ENCODE results near the gene ULK1. TPM values are rescaled to one million over a fixed set of nuclear protein-coding genes. Genes with fewer than 3 reads are reported as not detected.

ULK1 gene
- total RNA-seq, 2 donors from 2014 or later: 23.2 to 40.6 TPM

DNA sequence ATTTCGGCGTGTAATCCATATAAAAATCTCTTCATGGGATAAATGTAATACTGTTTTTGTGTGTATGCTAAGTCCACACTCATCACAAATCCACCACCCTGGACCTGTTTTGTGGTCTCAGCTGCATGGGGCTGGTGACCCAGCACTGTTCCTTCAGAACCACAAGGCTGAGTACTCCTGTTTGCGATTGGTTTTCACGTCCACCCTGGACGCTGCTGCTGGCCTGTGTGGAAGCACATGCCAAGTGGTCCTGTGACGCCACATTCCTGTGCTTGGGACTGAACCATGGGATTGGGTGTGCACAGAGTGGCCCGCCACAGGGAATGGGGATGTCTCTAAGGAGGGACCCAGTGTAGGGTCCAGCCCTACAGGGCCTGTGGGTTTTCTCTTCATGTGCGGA, 39.0 kb downstream of the ULK1 start:
- no peak for ATAC-seq (ENCODE audit: insufficient number of reproducible peaks, low FRiP score, low read depth)
- H3K9me3 ChIP-seq: no peaks in the 10 kb centered on the region
- TF ChIP-seq, protein P1, sequence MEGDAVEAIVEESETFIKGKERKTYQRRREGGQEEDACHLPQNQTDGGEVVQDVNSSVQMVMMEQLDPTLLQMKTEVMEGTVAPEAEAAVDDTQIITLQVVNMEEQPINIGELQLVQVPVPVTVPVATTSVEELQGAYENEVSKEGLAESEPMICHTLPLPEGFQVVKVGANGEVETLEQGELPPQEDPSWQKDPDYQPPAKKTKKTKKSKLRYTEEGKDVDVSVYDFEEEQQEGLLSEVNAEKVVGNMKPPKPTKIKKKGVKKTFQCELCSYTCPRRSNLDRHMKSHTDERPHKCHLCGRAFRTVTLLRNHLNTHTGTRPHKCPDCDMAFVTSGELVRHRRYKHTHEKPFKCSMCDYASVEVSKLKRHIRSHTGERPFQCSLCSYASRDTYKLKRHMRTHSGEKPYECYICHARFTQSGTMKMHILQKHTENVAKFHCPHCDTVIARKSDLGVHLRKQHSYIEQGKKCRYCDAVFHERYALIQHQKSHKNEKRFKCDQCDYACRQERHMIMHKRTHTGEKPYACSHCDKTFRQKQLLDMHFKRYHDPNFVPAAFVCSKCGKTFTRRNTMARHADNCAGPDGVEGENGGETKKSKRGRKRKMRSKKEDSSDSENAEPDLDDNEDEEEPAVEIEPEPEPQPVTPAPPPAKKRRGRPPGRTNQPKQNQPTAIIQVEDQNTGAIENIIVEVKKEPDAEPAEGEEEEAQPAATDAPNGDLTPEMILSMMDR (IDR thresholded peaks at IDR 0.05): no peak
- DNase-seq (ENCODE audit: low spot score): no peak
- no peak overlapping the region for H3K4me3 ChIP-seq
- peaks cover 2 to 14% of the 10 kb centered on the region in 2 donors for H3K4me1 ChIP-seq (ENCODE audit: control insufficient read depth in 1 of 2, low read depth in 2 of 2)
- H3K36me3 ChIP-seq: peaks cover 26% of the 10 kb centered on the region
- H3K27me3 ChIP-seq (replicated peaks; ENCODE audit: insufficient read depth): no peaks in the 10 kb centered on the region
- no peak overlapping the region for H3K27ac ChIP-seq

DNA sequence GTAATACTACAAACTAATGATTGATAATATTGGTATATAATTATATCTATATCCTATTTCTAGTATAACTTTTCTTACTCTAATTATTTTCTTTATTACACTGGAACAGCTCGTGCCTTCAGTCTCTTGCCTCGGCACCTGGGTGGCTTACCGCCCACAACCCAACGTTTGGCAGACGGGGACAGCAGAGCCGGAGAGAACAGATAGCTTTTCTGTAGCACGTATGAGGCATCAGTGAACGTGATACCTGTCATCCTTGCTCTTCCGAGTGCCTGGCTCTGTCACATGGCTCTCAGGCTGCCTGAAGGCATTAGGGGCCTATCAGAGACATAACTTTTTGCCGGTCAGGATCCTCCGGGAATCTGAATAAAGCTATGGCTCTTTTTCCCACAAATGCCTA, 40.1 kb downstream of the ULK1 start:
- ATAC-seq (ENCODE audit: insufficient number of reproducible peaks, low FRiP score, low read depth) (no peak), DNase-seq (ENCODE audit: low spot score) (no peak)
- H3K4me1 ChIP-seq (ENCODE audit: control insufficient read depth in 1 of 2, low read depth in 2 of 2): peaks cover 2 to 14% of the 10 kb centered on the region in 2 donors
- no peak overlapping the region for H3K27ac ChIP-seq
- H3K4me3 ChIP-seq: no peak overlapping the region
- H3K9me3 ChIP-seq: no peaks in the 10 kb centered on the region
- peaks cover 33% of the 10 kb centered on the region for H3K36me3 ChIP-seq
- H3K27me3 ChIP-seq (replicated peaks; ENCODE audit: insufficient read depth): no peaks in the 10 kb centered on the region
- TF ChIP-seq, protein P1 (IDR thresholded peaks at IDR 0.05): no peak

DNA sequence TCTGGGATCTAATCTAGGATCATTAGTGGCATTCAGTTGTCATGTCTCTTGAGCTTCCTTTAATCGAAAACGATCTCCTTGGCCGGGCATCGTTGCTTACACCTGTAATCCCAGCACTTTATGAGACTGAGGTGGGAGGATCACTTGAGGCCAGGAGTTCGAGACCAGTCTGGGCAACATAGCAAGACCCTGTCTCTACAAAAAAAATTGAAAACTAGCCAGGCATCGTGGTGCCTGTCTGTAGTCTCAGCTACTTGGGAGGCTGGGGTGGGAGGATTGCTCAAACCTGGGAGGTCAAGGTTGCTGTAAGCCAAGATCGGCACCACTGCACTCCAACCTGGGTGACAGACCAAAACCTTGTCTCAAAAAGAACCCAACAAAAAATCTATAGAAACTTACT, 43.7 kb downstream of the ULK1 start:
- Histone ChIP-seq H3K4me1 (ENCODE audit: control insufficient read depth in 1 of 2, low read depth in 2 of 2) (no peaks in the 10 kb centered on the region), H3K27me3 (replicated peaks; ENCODE audit: insufficient read depth) (no peaks in the 10 kb centered on the region), H3K9me3 (no peaks in the 10 kb centered on the region), H3K4me3 (no peak overlapping the region), H3K27ac (no peak overlapping the region), H3K36me3 (peaks cover 22% of the 10 kb centered on the region)
- ATAC-seq (ENCODE audit: insufficient number of reproducible peaks, low FRiP score, low read depth): no peak
- DNase-seq (ENCODE audit: low spot score): no peak
- TF ChIP-seq, protein P1 (IDR thresholded peaks at IDR 0.05): no peak

DNA sequence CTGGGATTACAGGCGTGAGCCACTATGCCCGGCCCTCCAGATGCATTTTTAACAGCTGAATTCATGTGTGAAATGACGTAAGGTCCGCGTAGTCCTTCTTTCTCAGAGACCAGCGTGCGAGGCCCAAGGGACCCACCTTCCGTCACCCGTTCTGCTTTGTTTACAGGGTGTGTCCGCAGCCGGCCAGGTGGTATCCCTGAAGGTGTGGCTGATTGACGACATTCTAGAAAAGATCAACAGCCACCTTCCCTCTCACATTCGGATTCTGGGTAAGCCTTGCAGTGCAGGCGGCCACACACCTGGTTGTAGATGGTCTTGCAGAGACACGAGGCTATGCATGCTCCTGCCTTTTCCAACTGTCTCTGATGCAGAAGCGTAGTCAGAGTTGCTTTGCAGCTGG, 44.6 kb downstream of the ULK1 start:
- no peak for DNase-seq (ENCODE audit: low spot score)
- Histone ChIP-seq H3K27me3 (replicated peaks; ENCODE audit: insufficient read depth) (no peaks in the 10 kb centered on the region), H3K27ac (no peak overlapping the region), H3K36me3 (peaks cover 21% of the 10 kb centered on the region), H3K4me1 (ENCODE audit: control insufficient read depth in 1 of 2, low read depth in 2 of 2) (no peaks in the 10 kb centered on the region), H3K9me3 (no peaks in the 10 kb centered on the region), H3K4me3 (no peak overlapping the region)
- no peak for ATAC-seq (ENCODE audit: insufficient number of reproducible peaks, low FRiP score, low read depth)
- TF ChIP-seq, protein P1 (IDR thresholded peaks at IDR 0.05): no peak

DNA sequence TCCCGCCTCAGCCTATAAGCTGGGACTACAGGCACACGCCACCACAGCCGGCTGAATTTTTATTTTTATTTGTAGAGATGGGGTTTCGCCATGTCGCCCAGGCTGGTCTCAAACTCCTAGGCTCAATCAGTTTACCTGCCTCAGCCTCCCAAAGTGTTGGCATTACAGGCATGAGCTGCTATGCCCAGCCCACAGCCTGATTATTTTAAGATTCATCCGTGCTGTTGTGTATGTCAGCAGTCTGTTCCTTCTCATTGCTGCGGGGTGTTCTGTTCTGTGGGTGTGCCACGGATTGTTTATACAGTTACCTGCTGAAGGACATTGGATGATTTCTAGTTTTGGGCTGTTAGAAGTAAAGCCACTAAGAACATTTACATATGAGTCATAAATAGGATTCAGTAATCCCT, 45.7 kb downstream of the ULK1 start:
- no peaks in the 10 kb centered on the region for H3K27me3 ChIP-seq (replicated peaks; ENCODE audit: insufficient read depth)
- no peak overlapping the region for H3K27ac ChIP-seq
- H3K36me3 ChIP-seq: peaks cover 23% of the 10 kb centered on the region
- no peak overlapping the region for H3K4me3 ChIP-seq
- H3K4me1 ChIP-seq (ENCODE audit: control insufficient read depth in 1 of 2, low read depth in 2 of 2): no peaks in the 10 kb centered on the region
- H3K9me3 ChIP-seq: no peaks in the 10 kb centered on the region
- TF ChIP-seq, protein P1 (IDR thresholded peaks at IDR 0.05): no peak
- ATAC-seq (ENCODE audit: insufficient number of reproducible peaks, low FRiP score, low read depth) (no peak), DNase-seq (ENCODE audit: low spot score) (no peak)

Measured in thoracic aorta (tissue), 2 donors.